Endothelial cell of umbilical vein (primary cell): Measurements from ENCODE around the gene C8G. TPM values are rescaled to one million over a fixed set of nuclear protein-coding genes. Genes with fewer than 3 reads are reported as not detected.

Experiments
- BruUV-seq: library from RNA; stranded (reverse); fragments of 400-500 nt; replicated peaks from 2 replicates; lab custom pipeline; 2021; lab: Mats Ljungman, UMichigan
- CTCF ChIA-PET: fragments of 300-600, 350-600 bp; sonication (Branson Sonifier 250); formaldehyde crosslinking; loops from one replicate; lab custom pipeline; 2021; ENCODE audit warnings: antibody characterized with exemption, inconsistent platforms; lab: Charles Lee
- POLR2A ChIA-PET: fragments of 300-600, 350-600 bp; sonication (Branson Sonifier 250); formaldehyde crosslinking; loops from one replicate; lab custom pipeline; 2021; ENCODE audit warnings: antibody characterized with exemption, inconsistent platforms; lab: Charles Lee
- DNase-seq: peaks from one replicate; pipeline ENCODE4 v3.0.0-alpha.2; 2011; ENCODE audit warnings: low read depth, low spot score
- FAIRE-seq: peaks from 2 replicates; lab custom pipeline; 2011; peaks lifted over from hg19 to GRCh38; lab: Jason Lieb, UNC
- H2AFZ ChIP-seq: 2 replicates; pipeline ENCODE4 v1.6.0; 2012; ENCODE audit warnings: low read depth, low read length, control low read depth, inconsistent platforms
- H3K27ac ChIP-seq: 2 replicates; pipeline ENCODE4 v1.5.1; 2011; ENCODE audit warnings: low read depth, mild to moderate bottlenecking, control low read depth, low read length, moderate library complexity; ENCODE audit not compliant: insufficient read depth
- H3K27me3 ChIP-seq, 2 experiments: 2 replicates each; pipeline versions ENCODE4 v1.6.0 to v1.6.1; 2011; ENCODE audit warnings: low read length in 2 of 2, mixed read lengths in 1 of 2; ENCODE audit not compliant: control insufficient read depth in 2 of 2, insufficient read depth in 2 of 2
- H3K36me3 ChIP-seq, 2 experiments: 2 replicates in 1 of 2; 3 replicates in 1 of 2; pipeline ENCODE4 v1.5.1; 2011; ENCODE audit warnings: low read length in 2 of 2, mild to moderate bottlenecking in 1 of 2, moderate library complexity in 1 of 2; ENCODE audit not compliant: control insufficient read depth in 2 of 2, insufficient read depth in 2 of 2; ENCODE audit errors: extremely low read depth in 1 of 2
- H3K4me1 ChIP-seq: 3 replicates; pipeline ENCODE4 v1.5.1; 2011; ENCODE audit warnings: mild to moderate bottlenecking, low read length; ENCODE audit not compliant: control insufficient read depth, insufficient read depth; ENCODE audit errors: extremely low read depth
- H3K4me2 ChIP-seq: 2 replicates; pipeline ENCODE4 v1.6.1; 2011; ENCODE audit warnings: low read length, control low read depth, mixed read lengths; ENCODE audit not compliant: insufficient read depth
- H3K4me3 ChIP-seq, 3 experiments: fragments of 200-600 bp in 1 of 3; sonication (generic), shearing (Covaris generic) in 1 of 3; replicated peaks in 1 of 3; 2 replicates each; pipeline ENCODE4 v1.5.1; 2011 to 2016; ENCODE audit warnings: control low read depth in 3 of 3, low read length in 3 of 3, mild to moderate bottlenecking in 2 of 3, inconsistent platforms in 1 of 3, low read depth in 1 of 3, moderate library complexity in 1 of 3; ENCODE audit not compliant: insufficient read depth in 1 of 3
- H3K79me2 ChIP-seq: 2 replicates; pipeline ENCODE4 v1.6.0; 2012; ENCODE audit warnings: low read length, inconsistent platforms; ENCODE audit not compliant: control insufficient read depth, insufficient read depth
- H3K9ac ChIP-seq: replicated peaks from 2 replicates; pipeline ENCODE3; 2011; ENCODE audit warnings: low read length, control low read depth; ENCODE audit not compliant: insufficient read depth; ENCODE audit errors: extremely low read depth
- H3K9me1 ChIP-seq: replicated peaks from 3 replicates; pipeline ENCODE4 v1.6.0; 2011; ENCODE audit warnings: mild to moderate bottlenecking, low read length; ENCODE audit not compliant: control insufficient read depth, insufficient read depth; ENCODE audit errors: extremely low read depth
- H3K9me3 ChIP-seq: replicated peaks from 2 replicates; pipeline ENCODE4 v1.5.1; 2012; ENCODE audit warnings: low read length, inconsistent platforms; ENCODE audit not compliant: control insufficient read depth, insufficient read depth
- H4K20me1 ChIP-seq: replicated peaks from 2 replicates; pipeline ENCODE3; 2011; ENCODE audit warnings: mild to moderate bottlenecking, low read length; ENCODE audit not compliant: control insufficient read depth, insufficient read depth; ENCODE audit errors: extremely low read depth
- CTCF ChIP-seq, 2 donors: IDR thresholded peaks; 1 replicate in 1 of 2; 2 replicates in 1 of 2; pipeline ENCODE4 v1.5.1; 2011; ENCODE audit warnings: low read length in 2 of 2, mild to moderate bottlenecking in 2 of 2, moderate library complexity in 2 of 2, control low read depth in 1 of 2, inconsistent platforms in 1 of 2, low read depth in 1 of 2; ENCODE audit not compliant: insufficient read depth in 1 of 2; ENCODE audit errors: extremely low read depth in 1 of 2
- EZH2 ChIP-seq: IDR thresholded peaks from 2 replicates; pipeline ENCODE4 v1.6.1; 2012; ENCODE audit warnings: borderline replicate concordance, low read depth, mild to moderate bottlenecking, moderate library complexity, low read length, inconsistent platforms; ENCODE audit not compliant: severe bottlenecking
- FOS ChIP-seq: IDR thresholded peaks from 2 replicates; pipeline ENCODE4 v1.6.1; 2011; ENCODE audit warnings: mild to moderate bottlenecking, low read length, moderate library complexity, borderline replicate concordance; ENCODE audit not compliant: insufficient read depth
- GATA2 ChIP-seq: IDR thresholded peaks from 2 replicates; pipeline ENCODE4 v1.7.0; 2011; ENCODE audit warnings: low read depth, mild to moderate bottlenecking, moderate library complexity, mixed read lengths, low read length; ENCODE audit not compliant: insufficient read length, insufficient read depth
- JUN ChIP-seq: IDR thresholded peaks from 2 replicates; pipeline ENCODE4 v1.6.1; 2011; ENCODE audit warnings: borderline replicate concordance, low read depth; ENCODE audit not compliant: insufficient read length, insufficient read depth
- MAX ChIP-seq: IDR thresholded peaks from 2 replicates; pipeline ENCODE4 v1.6.1; 2011; ENCODE audit not compliant: insufficient read depth, insufficient read length
- MYC ChIP-seq: IDR thresholded peaks from one replicate; pipeline ENCODE4 v1.6.1; 2011; ENCODE audit warnings: mild to moderate bottlenecking, low read depth, low read length
- POLR2A ChIP-seq: IDR thresholded peaks from 2 replicates; pipeline ENCODE4 v1.6.1; 2012; ENCODE audit warnings: low read depth, mild to moderate bottlenecking, control low read depth, low read length
- POLR2AphosphoS5 ChIP-seq: IDR thresholded peaks from 2 replicates; pipeline ENCODE4 v1.6.1; 2012; ENCODE audit warnings: low read depth, mild to moderate bottlenecking, control low read depth, low read length, moderate library complexity; ENCODE audit not compliant: insufficient read depth
- dilution Hi-C: fragments of 300-500 bp; cut with MboI; formaldehyde crosslinking; loops from one replicate; pipeline ENCODE4 v1.15.0; 2019; ENCODE audit warnings: low sequenced_read_pairs; ENCODE audit not compliant: extremely low pct_ligation_motif_present
- intact Hi-C: fragments of 100-400 bp; cut with micrococcal nuclease; formaldehyde crosslinking; loops from one replicate; pipeline ENCODE4 v1.10.0; 2022
- polyA plus RNA-seq, 4 experiments: library from polyadenylated mRNA; depleted of rRNA in 3 of 4; stranded (reverse) in 3 of 4; unstranded in 1 of 4; fragments of >200 nt; gene quantifications; 2 replicates each; pipeline versions ENCODE4 v1.2.1 to v1.2.3, GENCODE V29; 2011 to 2012; ENCODE audit warnings: missing spikeins in 1 of 4
- total RNA-seq: library from RNA; stranded (reverse); gene quantifications from 2 replicates; pipeline ENCODE4 v1.2.3, GENCODE V29; 2021

The C8G gene
- total and polyA plus RNA-seq, 2 donors (not counting 3 experiments of a cell fraction or from before 2014, with no cell fraction given): 0.47 to 1.9 TPM

GRCh38 chr9:136921718-136922117 is 23.3 kb upstream of the C8G start:
- no peak overlapping the region for H3K9ac ChIP-seq
- H3K27me3 ChIP-seq: no peaks in the 10 kb centered on the region
- no TSS peak for BruUV-seq
- DNase-seq: no peak
- no peaks in the 10 kb centered on the region for H3K9me1 ChIP-seq
- no peak for FAIRE-seq
- dilution Hi-C loops: no loop called here
- ChIA-PET CTCF (no interaction called here), POLR2A (no interaction called here)
- H3K4me3 ChIP-seq: no peak overlapping the region
- H2AFZ ChIP-seq: no peak overlapping the region
- H3K9me3 ChIP-seq: no peaks in the 10 kb centered on the region
- peaks cover 0 to 35% of the 10 kb centered on the region in 2 experiments for H3K36me3 ChIP-seq
- H3K27ac ChIP-seq: no peak overlapping the region
- H3K4me2 ChIP-seq: no peak overlapping the region
- H3K79me2 ChIP-seq: no peaks in the 10 kb centered on the region
- intact Hi-C loops: no loop called here
- H4K20me1 ChIP-seq: no peaks in the 10 kb centered on the region
- TF ChIP-seq MAX (no peak), MYC (no peak), FOS (no peak), POLR2A (no peak), POLR2AphosphoS5 (no peak), EZH2 (no peak), GATA2 (no peak), JUN (no peak), CTCF (IDR thresholded peaks at IDR 0.05; ENCODE audit: extremely low read depth in 1 of 2, insufficient read depth in 1 of 2, low read depth in 1 of 2, low read length in 2 of 2) (no peak)
- no peaks in the 10 kb centered on the region for H3K4me1 ChIP-seq
